ENCODE results near the gene ZNF385B.

- TF ChIP-seq CTCF (IDR thresholded peaks at IDR 0.05) (no peak), EZH2 (IDR thresholded peaks at IDR 0.05; ENCODE audit: borderline replicate concordance, insufficient read depth, low read depth, low read length, poor library complexity, severe bottlenecking) (no peak)
These were observed 215.1 kb downstream of the ZNF385B start for GRCh38 chr2:179646173-179646769.

Data from B cell (primary cell).